G401.6 (cell line): ENCODE results near the gene SYNE2.
"Not testable (repeated sequence)": the region's sequence is repeated elsewhere in the genome, so short reads cannot be mapped to it uniquely, and the experiment has no call there.

ENCODE experiments used
- FAIRE-seq: peaks from 2 replicates; lab custom pipeline; 2012; peaks lifted over from hg19 to GRCh38; lab: Jason Lieb, UNC

Gene SYNE2

GRCh38 chr14:64082837-64083236 lies 230.0 kb downstream of the SYNE2 start:
- FAIRE-seq, result no peak

GRCh38 chr14:64088647-64088964 lies 235.8 kb downstream of the SYNE2 start:
- FAIRE-seq, result no peak

- no peak for FAIRE-seq
Measured at GRCh38 chr14:64089920-64090319, 237.1 kb downstream of the SYNE2 start.

GRCh38 chr14:64091217-64091616 lies 238.4 kb downstream of the SYNE2 start:
- no peak for FAIRE-seq

GRCh38 chr14:64092338-64092737 lies 239.5 kb downstream of the SYNE2 start:
- FAIRE-seq, result no peak

GRCh38 chr14:64092940-64093339 lies 240.1 kb downstream of the SYNE2 start:
- no peak for FAIRE-seq

- FAIRE-seq, result no peak
Measured at GRCh38 chr14:64095620-64096019, 242.8 kb downstream of the SYNE2 start.

- no peak for FAIRE-seq
Measured at GRCh38 chr14:64098120-64098519, 245.3 kb downstream of the SYNE2 start.

- FAIRE-seq, result no peak
Measured at GRCh38 chr14:64107438-64107837, 254.6 kb downstream of the SYNE2 start.

GRCh38 chr14:64109819-64110554 lies 257.2 kb downstream of the SYNE2 start:
- FAIRE-seq, result no peak

- FAIRE-seq, result no peak
Measured at GRCh38 chr14:64110802-64111201, 258.0 kb downstream of the SYNE2 start.

- FAIRE-seq, result no peak
Measured at GRCh38 chr14:64112867-64113678, 260.3 kb downstream of the SYNE2 start.

- no peak for FAIRE-seq
Measured at GRCh38 chr14:64114166-64114565, 261.4 kb downstream of the SYNE2 start.

GRCh38 chr14:64114796-64115195 lies 262.0 kb downstream of the SYNE2 start:
- FAIRE-seq, result no peak

GRCh38 chr14:64115401-64115800 lies 262.6 kb downstream of the SYNE2 start:
- no peak for FAIRE-seq

- no peak for FAIRE-seq
Measured at GRCh38 chr14:64117671-64118402, 265.0 kb downstream of the SYNE2 start.

- FAIRE-seq, result not testable (repeated sequence)
Measured at GRCh38 chr14:64118403-64118742, 265.6 kb downstream of the SYNE2 start.

- no peak for FAIRE-seq
Measured at GRCh38 chr14:64118892-64119291, 266.1 kb downstream of the SYNE2 start.

- FAIRE-seq, result no peak
Measured at GRCh38 chr14:64119500-64119899, 266.7 kb downstream of the SYNE2 start.

GRCh38 chr14:64119980-64120379 lies 267.2 kb downstream of the SYNE2 start:
- FAIRE-seq, result peak; percentile 52

- FAIRE-seq, result no peak
Measured at GRCh38 chr14:64123241-64123822, 270.5 kb downstream of the SYNE2 start.

- no peak for FAIRE-seq
Measured at GRCh38 chr14:64125270-64125669, 272.5 kb downstream of the SYNE2 start.

- FAIRE-seq, result no peak
Measured at GRCh38 chr14:64126548-64126947, 273.7 kb downstream of the SYNE2 start.
